Measurements from ENCODE around the gene TEDC1.

TEDC1 gene

DNA sequence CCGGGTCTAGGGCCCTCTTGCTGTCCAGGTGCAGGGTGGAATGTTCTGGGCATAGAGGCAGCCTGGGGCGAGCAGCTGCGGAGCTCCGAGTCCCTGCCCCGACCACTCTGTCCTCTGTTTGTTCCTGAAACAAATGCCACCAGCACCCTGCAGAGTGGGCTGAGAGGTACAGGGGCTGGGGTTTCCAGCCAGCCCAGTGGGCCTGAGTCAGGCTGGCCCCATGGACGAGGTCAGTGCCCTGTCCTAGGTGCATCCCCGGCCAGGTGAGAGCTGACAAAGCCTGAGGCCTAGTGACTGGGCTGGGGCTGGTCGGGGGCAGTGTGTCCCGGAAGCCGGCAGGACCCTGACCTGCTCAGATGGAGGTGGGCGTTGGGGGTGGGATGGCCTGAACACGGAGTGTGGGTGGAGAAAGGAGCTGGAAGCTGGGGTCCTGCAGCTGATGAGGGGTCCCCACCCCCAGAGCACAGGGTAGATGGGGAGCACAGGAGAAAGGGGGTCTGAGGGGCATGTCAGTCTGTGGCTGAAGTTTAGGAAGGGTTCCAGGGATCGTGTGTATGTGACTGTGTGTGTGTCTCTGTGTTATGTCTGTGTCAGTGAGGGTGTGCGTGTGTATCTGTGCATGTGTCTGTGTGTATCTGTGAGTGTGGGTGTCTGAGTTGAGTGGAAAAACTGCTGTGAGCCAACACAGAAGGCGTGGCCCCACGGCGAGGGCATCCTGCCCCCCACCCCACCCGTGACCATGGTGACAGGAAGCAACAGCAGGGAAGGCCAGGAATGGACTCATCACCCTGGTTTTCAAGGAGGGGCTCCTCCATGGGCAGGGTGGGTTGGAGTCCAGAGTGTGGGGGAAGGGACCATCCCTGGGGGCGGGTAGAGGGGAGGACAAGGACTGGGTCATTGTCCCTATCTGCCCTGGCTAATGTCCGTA, 6.7 kb upstream of the TEDC1 start:
- Histone ChIP-seq H3K4me3 (ENCODE audit: low read depth in 1 of 5, low read length in 5 of 5) (peak overlapping the region in 2 of 5 donors; percentile 6 to 19), H3K27me3 (ENCODE audit: control insufficient read depth in 5 of 5, insufficient read depth in 4 of 5, low read length in 5 of 5) (peaks cover 0 to 11% (median 2%) of the 10 kb centered on the region in 5 donors), H3K4me1 (ENCODE audit: control insufficient read depth in 5 of 5, insufficient read depth in 5 of 5, low read length in 5 of 5) (peaks cover 18 to 94% (median 91%) of the 10 kb centered on the region in 5 donors), H3K9ac (ENCODE audit: low read length in 5 of 5) (peak overlapping the region in 1 of 5 donors; percentile 2), H3K9me3 (ENCODE audit: control insufficient read depth in 5 of 5, low read length in 5 of 5) (no peaks in the 10 kb centered on the region), H3K27ac (ENCODE audit: low read depth, low read length) (no peak overlapping the region), H3K36me3 (ENCODE audit: control insufficient read depth in 5 of 5, insufficient read depth in 5 of 5, low read length in 5 of 5) (peaks cover 0 to 9% (median 5%) of the 10 kb centered on the region in 5 donors)

DNA sequence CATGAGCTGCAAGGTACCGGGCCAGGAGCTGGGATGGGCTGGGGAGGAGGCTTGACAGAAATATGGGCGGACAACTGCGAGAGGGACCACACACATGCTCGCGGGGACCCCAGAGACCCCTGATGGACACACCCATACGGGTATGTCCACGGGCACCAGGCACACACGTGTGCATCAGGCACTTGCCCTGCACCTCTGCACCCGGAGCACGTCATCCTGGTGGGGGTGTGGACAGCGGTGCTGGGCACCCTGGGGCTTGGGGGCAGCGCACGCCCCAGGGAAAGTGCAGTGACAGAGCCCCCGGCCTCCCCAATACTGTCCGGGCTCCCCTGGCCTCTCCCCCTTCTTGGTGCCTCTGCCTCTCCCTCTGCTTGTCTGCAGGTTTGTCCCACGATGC, 6.1 kb upstream of the TEDC1 start:
- Histone ChIP-seq H3K36me3 (ENCODE audit: control insufficient read depth in 5 of 5, insufficient read depth in 5 of 5, low read length in 5 of 5) (peaks cover 0 to 3% (median 0%) of the 10 kb centered on the region in 5 donors), H3K9ac (ENCODE audit: low read length in 5 of 5) (no peak overlapping the region), H3K4me3 (ENCODE audit: low read depth in 1 of 5, low read length in 5 of 5) (peak overlapping the region in 1 of 5 donors; percentile 6), H3K27me3 (ENCODE audit: control insufficient read depth in 5 of 5, insufficient read depth in 4 of 5, low read length in 5 of 5) (peaks cover 0 to 4% (median 0%) of the 10 kb centered on the region in 5 donors), H3K9me3 (ENCODE audit: control insufficient read depth in 5 of 5, low read length in 5 of 5) (no peaks in the 10 kb centered on the region), H3K4me1 (ENCODE audit: control insufficient read depth in 5 of 5, insufficient read depth in 5 of 5, low read length in 5 of 5) (peaks cover 18 to 97% (median 92%) of the 10 kb centered on the region in 5 donors), H3K27ac (ENCODE audit: low read depth, low read length) (no peak overlapping the region)

DNA sequence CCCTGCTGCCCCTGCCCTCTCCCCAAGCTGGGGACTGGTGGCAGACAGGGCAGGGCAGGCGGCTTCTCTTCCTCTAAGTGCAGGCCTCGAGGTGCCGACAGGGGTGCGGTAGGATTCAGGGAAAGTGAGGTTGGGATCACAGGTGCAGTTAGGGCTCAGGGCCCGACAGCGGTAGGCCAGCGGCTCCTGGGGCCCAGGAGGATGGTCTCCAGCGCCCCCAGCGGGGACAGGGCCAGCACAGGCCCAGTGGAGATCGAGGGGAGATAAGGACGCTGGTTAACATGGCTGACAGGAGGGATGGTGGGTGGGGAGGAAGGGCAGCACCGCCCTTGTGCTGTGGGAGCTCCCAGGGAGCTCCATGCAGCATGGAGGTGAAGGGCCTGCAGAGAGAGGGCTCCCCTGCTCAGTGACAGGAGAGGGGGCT, 5.3 kb upstream of the TEDC1 start:
- Histone ChIP-seq H3K4me3 (ENCODE audit: low read depth in 1 of 5, low read length in 5 of 5) (peak overlapping the region in 2 of 5 donors; percentile 26 to 75), H3K9ac (ENCODE audit: low read length in 5 of 5) (peak overlapping the region in 2 of 5 donors; percentile 23 to 41), H3K4me1 (ENCODE audit: control insufficient read depth in 5 of 5, insufficient read depth in 5 of 5, low read length in 5 of 5) (peaks cover 18 to 95% (median 85%) of the 10 kb centered on the region in 5 donors), H3K9me3 (ENCODE audit: control insufficient read depth in 5 of 5, low read length in 5 of 5) (no peaks in the 10 kb centered on the region), H3K27ac (ENCODE audit: low read depth, low read length) (peak overlapping the region; percentile 46), H3K27me3 (ENCODE audit: control insufficient read depth in 5 of 5, insufficient read depth in 4 of 5, low read length in 5 of 5) (peaks cover 0 to 3% (median 0%) of the 10 kb centered on the region in 5 donors), H3K36me3 (ENCODE audit: control insufficient read depth in 5 of 5, insufficient read depth in 5 of 5, low read length in 5 of 5) (peaks cover 0 to 3% (median 0%) of the 10 kb centered on the region in 5 donors)

DNA sequence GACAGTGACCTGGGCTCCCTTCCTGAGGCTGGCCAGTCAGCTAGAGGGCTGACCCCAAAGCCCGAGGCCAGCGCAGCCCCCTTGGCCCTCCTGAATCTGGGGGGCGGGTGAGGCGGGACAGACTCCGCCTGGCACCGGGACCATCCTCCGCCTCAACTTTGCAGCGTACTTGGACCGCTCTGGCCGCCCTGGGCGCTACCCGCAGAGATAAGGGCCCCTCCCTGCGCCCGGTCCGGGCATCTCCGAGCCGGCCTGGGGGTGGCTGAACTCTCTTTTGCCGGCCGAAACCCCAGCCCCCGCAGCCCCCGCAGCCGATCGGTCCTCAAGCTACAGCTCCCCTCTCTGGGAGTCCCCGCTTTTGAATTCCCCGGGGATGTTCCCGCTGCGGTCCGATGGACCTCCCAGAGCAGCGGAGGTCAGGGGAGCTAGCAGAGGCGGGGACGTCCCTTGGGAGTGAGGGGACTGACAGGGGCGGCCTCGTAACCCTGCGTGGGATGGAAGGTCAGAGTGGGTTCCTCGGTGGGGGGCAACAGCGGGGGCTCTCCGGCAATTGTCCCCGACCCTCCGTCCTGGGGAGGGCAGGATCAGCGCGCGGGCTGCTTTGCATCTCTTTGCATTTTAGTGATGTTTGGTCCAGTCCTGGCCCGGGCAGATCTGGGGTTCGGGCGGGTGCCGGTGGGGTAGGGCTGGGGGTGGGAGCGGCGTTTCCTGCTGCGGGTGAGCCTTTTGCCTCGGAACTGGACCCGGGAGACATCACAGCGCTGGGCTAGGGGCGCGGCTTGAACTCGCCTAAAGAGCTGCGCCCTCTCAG, 4.7 kb upstream of the TEDC1 start, which contains the start of gene CRIP1:
TSS of gene CRIP1 (plus strand) at position 724 of the 811 bp plus-strand sequence. CDS start 374 bp downstream, outside the sequence.
- Histone ChIP-seq H3K36me3 (ENCODE audit: control insufficient read depth in 5 of 5, insufficient read depth in 5 of 5, low read length in 5 of 5) (peaks cover 0 to 3% (median 0%) of the 10 kb centered on the region in 5 donors), H3K9ac (ENCODE audit: low read length in 5 of 5) (peak within 1 kb of the TSS in 4 of 5 donors; percentile 58 to 75 (median 66)), H3K27ac (ENCODE audit: low read depth, low read length) (peak within 1 kb of the TSS; percentile 46), H3K9me3 (ENCODE audit: control insufficient read depth in 5 of 5, low read length in 5 of 5) (no peaks in the 10 kb centered on the region), H3K27me3 (ENCODE audit: control insufficient read depth in 5 of 5, insufficient read depth in 4 of 5, low read length in 5 of 5) (peaks cover 0 to 3% (median 0%) of the 10 kb centered on the region in 5 donors), H3K4me1 (ENCODE audit: control insufficient read depth in 5 of 5, insufficient read depth in 5 of 5, low read length in 5 of 5) (peaks cover 17 to 91% (median 80%) of the 10 kb centered on the region in 5 donors), H3K4me3 (ENCODE audit: low read depth in 1 of 5, low read length in 5 of 5) (peak within 1 kb of the TSS in 4 of 5 donors; percentile 67 to 84 (median 77))

DNA sequence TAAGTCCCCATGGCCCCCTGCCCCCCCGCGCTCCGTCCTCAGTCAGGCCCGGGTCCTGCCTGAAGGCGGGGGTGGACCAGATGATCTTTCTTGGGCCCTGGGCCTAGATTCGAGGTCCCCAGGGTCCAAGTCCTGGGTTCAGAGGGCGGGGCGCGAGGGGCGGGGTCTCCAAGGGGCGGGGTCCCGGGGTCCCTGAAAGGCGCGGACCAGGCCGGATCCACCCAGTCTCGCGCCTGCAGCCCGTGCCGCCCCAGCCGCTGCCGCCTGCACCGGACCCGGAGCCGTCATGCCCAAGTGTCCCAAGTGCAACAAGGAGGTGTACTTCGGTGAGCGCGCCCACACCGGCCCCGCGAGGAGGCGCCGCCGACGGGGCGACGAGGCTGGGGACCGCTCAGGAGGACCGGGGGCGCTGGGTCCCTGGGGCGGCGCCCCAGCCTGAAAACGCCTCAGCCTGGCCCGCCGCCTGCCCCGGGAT, 4.0 kb upstream of the TEDC1 start:
- H3K27me3 ChIP-seq (ENCODE audit: control insufficient read depth in 5 of 5, insufficient read depth in 4 of 5, low read length in 5 of 5): peaks cover 0 to 3% (median 0%) of the 10 kb centered on the region in 5 donors
- peaks cover 16 to 91% (median 81%) of the 10 kb centered on the region in 5 donors for H3K4me1 ChIP-seq (ENCODE audit: control insufficient read depth in 5 of 5, insufficient read depth in 5 of 5, low read length in 5 of 5)
- H3K4me3 ChIP-seq (ENCODE audit: low read depth in 1 of 5, low read length in 5 of 5): peak overlapping the region in 4 of 5 donors; percentile 67 to 84 (median 77)
- no peaks in the 10 kb centered on the region for H3K9me3 ChIP-seq (ENCODE audit: control insufficient read depth in 5 of 5, low read length in 5 of 5)
- H3K27ac ChIP-seq (ENCODE audit: low read depth, low read length): no peak overlapping the region
- H3K9ac ChIP-seq (ENCODE audit: low read length in 5 of 5): peak overlapping the region in 4 of 5 donors; percentile 58 to 75 (median 66)
- H3K36me3 ChIP-seq (ENCODE audit: control insufficient read depth in 5 of 5, insufficient read depth in 5 of 5, low read length in 5 of 5): peaks cover 0 to 3% (median 2%) of the 10 kb centered on the region in 5 donors

DNA sequence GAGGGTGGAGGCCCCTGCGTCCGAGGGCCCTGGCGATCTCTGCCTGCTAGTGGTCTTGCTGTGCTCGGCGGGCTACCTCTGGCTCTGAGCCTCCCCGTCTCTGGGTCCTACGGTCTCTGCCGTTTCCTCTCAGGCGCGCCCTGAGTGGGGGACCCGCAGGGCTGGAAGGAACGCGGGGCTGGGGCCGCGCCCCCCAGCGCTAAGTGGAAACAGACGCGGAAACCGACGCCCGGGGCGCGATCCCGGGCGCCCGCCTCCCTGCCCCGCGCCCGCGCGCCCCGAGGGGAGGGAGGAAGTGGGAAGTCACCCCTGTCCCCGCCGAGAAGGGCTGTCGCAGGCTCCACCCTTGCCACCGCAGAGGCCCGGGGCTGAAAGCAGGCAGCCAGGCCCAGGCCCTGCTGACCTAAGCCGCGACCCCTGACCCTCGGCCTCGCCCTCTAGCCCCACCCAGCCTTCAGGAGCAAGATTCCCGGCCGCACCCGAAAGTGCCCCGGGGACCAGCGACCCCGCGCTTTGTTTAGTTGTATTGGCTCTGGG, 3.5 kb upstream of the TEDC1 start:
- H3K9ac ChIP-seq (ENCODE audit: low read length in 5 of 5): peak overlapping the region in 4 of 5 donors; percentile 58 to 75 (median 66)
- H3K4me3 ChIP-seq (ENCODE audit: low read depth in 1 of 5, low read length in 5 of 5): peak overlapping the region in 4 of 5 donors; percentile 67 to 84 (median 77)
- peaks cover 0 to 3% (median 0%) of the 10 kb centered on the region in 5 donors for H3K27me3 ChIP-seq (ENCODE audit: control insufficient read depth in 5 of 5, insufficient read depth in 4 of 5, low read length in 5 of 5)
- H3K4me1 ChIP-seq (ENCODE audit: control insufficient read depth in 5 of 5, insufficient read depth in 5 of 5, low read length in 5 of 5): peaks cover 13 to 88% (median 76%) of the 10 kb centered on the region in 5 donors
- H3K36me3 ChIP-seq (ENCODE audit: control insufficient read depth in 5 of 5, insufficient read depth in 5 of 5, low read length in 5 of 5): peaks cover 0 to 8% (median 4%) of the 10 kb centered on the region in 5 donors
- no peaks in the 10 kb centered on the region for H3K9me3 ChIP-seq (ENCODE audit: control insufficient read depth in 5 of 5, low read length in 5 of 5)
- no peak overlapping the region for H3K27ac ChIP-seq (ENCODE audit: low read depth, low read length)

DNA sequence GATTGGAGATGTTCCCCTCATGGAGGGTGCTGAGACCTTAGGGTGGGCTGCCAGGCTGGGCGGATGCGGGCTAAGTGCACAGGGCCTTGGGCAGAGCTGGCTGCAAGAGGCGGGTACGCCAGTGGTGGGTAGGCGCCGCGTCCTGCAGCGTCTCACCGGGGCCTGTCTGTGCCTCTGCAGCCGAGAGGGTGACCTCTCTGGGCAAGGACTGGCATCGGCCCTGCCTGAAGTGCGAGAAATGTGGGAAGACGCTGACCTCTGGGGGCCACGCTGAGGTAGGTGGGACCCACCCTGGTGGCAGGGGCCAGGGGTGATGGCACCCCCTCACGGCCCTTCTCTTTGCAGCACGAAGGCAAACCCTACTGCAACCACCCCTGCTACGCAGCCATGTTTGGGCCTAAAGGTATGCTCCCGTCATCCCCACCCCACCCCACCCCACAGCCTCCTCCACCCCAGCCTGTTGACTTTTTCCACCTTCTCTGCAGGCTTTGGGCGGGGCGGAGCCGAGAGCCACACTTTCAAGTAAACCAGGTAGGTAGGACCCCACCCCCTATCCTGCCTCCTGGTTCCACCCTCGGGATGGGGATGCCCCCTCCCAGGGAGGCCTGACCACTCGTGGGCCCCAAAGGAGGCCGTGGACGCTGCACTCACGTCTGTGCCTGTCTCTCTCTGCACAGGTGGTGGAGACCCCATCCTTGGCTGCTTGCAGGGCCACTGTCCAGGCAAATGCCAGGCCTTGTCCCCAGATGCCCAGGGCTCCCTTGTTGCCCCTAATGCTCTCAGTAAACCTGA, 2.9 kb upstream of the TEDC1 start:
- peaks cover 11 to 82% (median 69%) of the 10 kb centered on the region in 5 donors for H3K4me1 ChIP-seq (ENCODE audit: control insufficient read depth in 5 of 5, insufficient read depth in 5 of 5, low read length in 5 of 5)
- H3K9me3 ChIP-seq (ENCODE audit: control insufficient read depth in 5 of 5, low read length in 5 of 5): no peaks in the 10 kb centered on the region
- peak overlapping the region in 4 of 5 donors; percentile 58 to 75 (median 66) for H3K9ac ChIP-seq (ENCODE audit: low read length in 5 of 5)
- peak overlapping the region; percentile 41 for H3K27ac ChIP-seq (ENCODE audit: low read depth, low read length)
- peak overlapping the region; percentile 55 to 84 (median 75) for H3K4me3 ChIP-seq (ENCODE audit: low read depth in 1 of 5, low read length in 5 of 5)
- peaks cover 0 to 14% (median 9%) of the 10 kb centered on the region in 5 donors for H3K36me3 ChIP-seq (ENCODE audit: control insufficient read depth in 5 of 5, insufficient read depth in 5 of 5, low read length in 5 of 5)
- peaks cover 0 to 3% (median 0%) of the 10 kb centered on the region in 5 donors for H3K27me3 ChIP-seq (ENCODE audit: control insufficient read depth in 5 of 5, insufficient read depth in 4 of 5, low read length in 5 of 5)

DNA sequence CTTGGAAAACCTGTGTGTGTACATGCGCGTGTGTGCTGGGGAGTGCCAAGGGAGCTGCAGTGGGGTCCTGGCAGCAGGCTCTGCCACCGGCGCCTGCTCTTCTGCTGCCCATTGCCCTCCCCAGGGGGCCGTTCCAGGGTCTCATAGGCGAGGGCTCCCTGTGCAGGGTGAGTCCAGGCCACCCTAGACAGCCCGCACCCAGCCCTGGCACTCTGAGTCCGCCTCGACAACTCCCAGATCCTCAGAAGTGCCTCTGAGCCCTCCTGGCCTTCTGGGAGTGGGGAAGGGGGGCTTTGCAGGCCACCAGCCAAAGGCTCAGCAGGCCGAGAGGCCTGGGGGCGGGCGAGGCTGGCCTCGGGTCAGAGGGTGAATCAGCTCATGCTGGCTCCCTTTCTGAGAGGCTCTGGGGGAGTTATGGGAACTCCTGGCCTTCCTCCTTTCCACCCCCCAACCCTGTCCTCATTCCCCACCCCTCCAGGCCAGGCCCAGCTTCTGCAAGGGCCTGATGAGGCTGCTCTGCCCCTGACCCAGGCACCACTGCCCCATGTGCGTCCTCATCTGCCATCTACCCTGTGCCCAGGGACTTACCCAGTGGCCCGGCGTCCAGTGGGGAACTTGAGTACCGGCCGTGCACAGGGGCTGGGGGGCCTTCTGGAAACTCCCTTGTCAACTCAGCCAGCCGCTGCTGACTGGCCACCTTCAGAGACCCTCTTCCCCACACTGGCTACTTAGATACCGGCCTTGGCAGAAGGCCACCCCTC, 2.1 kb upstream of the TEDC1 start:
- peaks cover 0 to 18% (median 9%) of the 10 kb centered on the region in 5 donors for H3K36me3 ChIP-seq (ENCODE audit: control insufficient read depth in 5 of 5, insufficient read depth in 5 of 5, low read length in 5 of 5)
- H3K27me3 ChIP-seq (ENCODE audit: control insufficient read depth in 5 of 5, insufficient read depth in 4 of 5, low read length in 5 of 5): peaks cover 0 to 3% (median 0%) of the 10 kb centered on the region in 5 donors
- H3K4me3 ChIP-seq (ENCODE audit: low read depth in 1 of 5, low read length in 5 of 5): peak overlapping the region; percentile 55 to 84 (median 75)
- H3K27ac ChIP-seq (ENCODE audit: low read depth, low read length): peak overlapping the region; percentile 41
- no peaks in the 10 kb centered on the region for H3K9me3 ChIP-seq (ENCODE audit: control insufficient read depth in 5 of 5, low read length in 5 of 5)
- H3K9ac ChIP-seq (ENCODE audit: low read length in 5 of 5): peak overlapping the region in 4 of 5 donors; percentile 12 to 59 (median 35)
- H3K4me1 ChIP-seq (ENCODE audit: control insufficient read depth in 5 of 5, insufficient read depth in 5 of 5, low read length in 5 of 5): peaks cover 11 to 74% (median 62%) of the 10 kb centered on the region in 5 donors

Data from subcutaneous abdominal adipose tissue (tissue), 5 donors.